NCI-H2107 treated with DMSO at 0.1 percent for 48 hours (cell line): ENCODE data around the gene NFKBIL1.
"Not testable (repeated sequence)": the region's sequence is repeated elsewhere in the genome, so short reads cannot be mapped to it uniquely, and the experiment has no call there.

ENCODE experiments used
- DNase-seq: peaks from one replicate; lab custom pipeline; 2025; ENCODE audit not compliant: unreplicated experiment; lab: John Stamatoyannopoulos, UW

Gene NFKBIL1

GRCh38 chr6:31580438-31580740 lies 33.0 kb downstream of the NFKBIL1 start:
- no peak for DNase-seq

DNA sequence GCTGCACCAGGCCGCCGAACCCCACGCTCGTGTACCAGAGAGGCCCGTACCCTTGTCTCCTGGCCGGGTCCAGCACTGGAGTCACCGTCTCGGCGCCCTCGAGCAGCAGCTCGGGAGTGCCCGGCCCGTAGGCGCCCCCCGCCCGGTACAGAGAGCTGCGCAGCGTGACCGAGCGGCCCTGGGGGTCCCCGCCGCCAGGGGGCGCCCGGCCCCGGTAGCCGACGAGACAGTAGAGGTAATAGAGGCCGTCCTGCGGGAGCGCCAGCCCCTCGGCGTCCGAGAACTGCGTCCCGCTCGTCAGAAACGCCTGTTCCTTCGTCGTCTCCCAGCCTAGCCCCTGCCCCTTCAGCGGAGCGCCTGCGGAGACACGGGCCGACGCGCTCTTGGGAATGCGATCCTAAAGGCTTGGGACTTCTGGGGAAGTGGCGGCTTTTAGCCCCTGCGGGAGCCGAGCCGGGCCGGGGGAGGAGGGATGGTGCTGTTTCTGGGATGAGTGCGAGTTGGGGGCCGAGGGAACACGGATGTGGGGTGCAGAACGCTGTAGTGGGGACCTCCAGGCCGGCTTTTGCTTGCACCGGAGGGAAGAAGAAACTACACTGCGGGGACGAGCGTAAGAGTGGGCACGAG lies 33.5 kb downstream of the NFKBIL1 start:
- DNase-seq: peak; percentile 8

DNA sequence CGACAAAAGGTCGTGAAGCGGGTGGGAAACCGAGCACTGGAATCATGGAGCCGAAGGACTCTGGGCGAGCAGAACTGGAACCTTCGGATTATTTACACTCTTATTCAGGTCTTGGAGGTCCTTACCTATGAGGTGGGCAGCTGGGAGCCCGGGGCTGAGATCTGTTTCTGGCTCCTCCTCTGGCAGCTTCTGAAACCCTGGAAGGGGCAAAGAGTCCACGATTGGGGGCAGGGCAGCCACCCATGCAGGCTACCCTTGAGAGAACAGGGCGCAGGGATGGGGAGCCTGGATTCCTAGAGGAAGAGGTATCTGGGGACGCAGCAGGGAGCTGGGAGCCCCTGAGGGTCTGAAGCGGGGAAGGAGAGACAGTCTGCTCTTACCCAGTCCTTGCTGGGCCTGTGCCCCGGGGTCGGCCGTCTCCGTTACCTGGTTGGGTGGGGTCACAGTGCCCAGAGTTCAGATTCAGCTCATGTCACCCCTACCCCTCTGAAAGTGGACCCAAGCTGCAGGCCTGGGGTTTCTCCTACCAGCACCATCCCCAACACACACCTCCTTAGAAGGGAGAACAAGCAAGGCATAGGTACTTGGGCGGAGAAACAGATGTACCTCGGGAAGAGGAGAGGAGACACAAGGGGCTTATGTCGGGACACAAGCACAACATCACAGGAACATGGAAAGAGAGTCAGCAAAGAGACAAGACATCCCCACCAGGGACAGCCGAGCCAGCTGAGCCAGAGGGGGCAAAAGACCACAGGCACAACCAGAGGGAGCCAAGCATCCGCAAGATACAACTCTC lies 34.2 kb downstream of the NFKBIL1 start:
- no peak for DNase-seq

DNA sequence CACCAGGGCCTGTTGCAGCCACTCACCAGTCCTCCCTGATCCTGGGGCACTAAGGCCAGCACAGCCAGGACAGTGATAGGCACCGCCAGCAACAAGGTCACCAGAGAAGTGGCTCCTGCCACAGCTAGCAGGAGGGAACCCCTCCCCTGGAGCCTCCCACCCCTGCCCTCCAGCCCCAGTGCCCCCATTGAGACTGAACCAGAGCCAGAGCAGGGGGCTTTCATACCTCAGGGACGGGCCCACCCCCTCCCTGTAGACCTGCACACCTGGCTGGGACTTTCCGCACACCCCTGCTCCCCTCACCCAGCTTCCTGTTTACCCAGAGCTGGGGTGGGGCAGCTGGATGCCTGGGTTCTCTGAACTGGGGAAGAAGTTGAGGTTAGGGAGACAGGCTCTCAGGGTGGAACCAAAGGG lies 34.8 kb downstream of the NFKBIL1 start, which contains the start of gene LTB:
TSS of gene LTB (minus strand) at position 195 of the 414 bp plus-strand sequence. CDS start at position 188, 7 bp downstream.
- no peak for DNase-seq

DNA sequence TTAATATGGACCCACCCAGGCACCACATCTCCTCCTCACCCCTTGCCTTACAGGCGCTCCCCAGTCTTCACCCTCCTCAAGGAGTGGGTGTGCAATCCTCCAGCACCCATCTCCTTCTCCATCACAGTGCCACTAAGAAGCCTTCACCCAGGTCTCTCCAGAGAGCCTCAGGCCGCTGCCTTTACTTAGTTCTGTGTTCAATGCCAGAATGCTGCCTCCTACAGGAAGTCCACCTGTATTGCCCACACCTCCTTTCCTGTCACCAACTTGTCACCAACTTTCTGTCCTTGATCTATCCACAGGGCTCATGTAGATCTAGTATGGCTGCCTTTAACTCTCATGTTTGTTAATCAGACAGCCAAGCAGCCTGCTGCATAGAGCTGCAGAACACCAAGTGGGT lies 38.1 kb downstream of the NFKBIL1 start:
- no peak for DNase-seq

DNA sequence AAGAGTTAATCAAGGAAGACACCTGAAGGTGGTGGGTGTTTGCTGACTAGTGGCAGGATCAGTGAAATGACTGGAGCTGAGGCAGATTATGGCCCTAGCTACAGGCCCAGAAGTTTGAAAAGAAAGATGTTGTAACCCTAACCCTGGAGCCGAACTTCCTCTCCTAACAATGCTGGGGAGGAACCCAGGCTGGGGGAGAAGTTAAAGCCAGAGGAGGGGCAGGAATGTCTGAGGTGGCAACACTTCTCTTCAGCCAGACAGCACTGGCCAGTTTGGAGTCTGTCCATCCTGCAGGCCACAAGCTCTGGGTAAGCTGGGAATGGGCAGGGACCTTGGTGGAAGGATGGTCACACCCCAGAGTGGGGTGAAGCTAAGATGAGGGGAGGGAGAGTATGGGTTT lies 38.6 kb downstream of the NFKBIL1 start, which contains the start of gene LST1:
TSS of gene LST1 (plus strand) at position 270 of the 400 bp plus-strand sequence. CDS start 1,023 bp downstream, outside the sequence.
- no peak for DNase-seq

DNA sequence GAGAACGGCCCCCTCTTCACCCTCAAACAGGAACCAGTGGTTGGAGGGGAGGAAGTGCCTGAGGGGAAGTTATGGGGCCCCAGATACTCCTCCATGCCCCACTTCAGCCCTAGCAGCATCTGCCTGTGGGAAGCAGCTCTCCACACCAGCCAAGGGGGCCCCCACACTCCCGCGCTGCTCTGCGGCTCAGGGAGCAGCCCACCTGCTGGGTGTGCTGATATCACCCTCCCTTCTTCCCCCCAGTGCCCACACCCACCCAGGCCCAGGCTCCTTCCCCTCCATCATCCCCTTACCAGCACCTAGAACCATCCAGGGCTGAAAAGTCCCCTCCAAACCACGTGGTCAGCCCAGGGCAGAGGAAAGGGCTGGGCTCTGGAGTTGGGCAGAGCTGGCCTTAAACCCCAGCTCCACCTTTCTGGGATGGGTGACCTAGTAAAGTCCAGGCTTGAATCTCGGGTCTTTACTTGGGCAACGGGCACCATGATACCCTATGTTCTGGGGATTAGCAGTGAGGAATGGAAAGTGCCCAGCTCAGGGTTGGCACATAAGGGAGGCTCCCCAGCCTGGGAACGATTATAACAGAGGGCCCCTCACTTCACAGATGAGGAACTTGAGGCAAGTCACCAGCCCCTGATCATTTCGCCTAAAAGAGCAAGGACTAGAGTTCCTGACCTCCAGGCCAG lies 39.3 kb downstream of the NFKBIL1 start:
- DNase-seq: no peak

- no peak for DNase-seq
Observed at GRCh38 chr6:31587791-31588777, 40.7 kb downstream of the NFKBIL1 start.

DNA sequence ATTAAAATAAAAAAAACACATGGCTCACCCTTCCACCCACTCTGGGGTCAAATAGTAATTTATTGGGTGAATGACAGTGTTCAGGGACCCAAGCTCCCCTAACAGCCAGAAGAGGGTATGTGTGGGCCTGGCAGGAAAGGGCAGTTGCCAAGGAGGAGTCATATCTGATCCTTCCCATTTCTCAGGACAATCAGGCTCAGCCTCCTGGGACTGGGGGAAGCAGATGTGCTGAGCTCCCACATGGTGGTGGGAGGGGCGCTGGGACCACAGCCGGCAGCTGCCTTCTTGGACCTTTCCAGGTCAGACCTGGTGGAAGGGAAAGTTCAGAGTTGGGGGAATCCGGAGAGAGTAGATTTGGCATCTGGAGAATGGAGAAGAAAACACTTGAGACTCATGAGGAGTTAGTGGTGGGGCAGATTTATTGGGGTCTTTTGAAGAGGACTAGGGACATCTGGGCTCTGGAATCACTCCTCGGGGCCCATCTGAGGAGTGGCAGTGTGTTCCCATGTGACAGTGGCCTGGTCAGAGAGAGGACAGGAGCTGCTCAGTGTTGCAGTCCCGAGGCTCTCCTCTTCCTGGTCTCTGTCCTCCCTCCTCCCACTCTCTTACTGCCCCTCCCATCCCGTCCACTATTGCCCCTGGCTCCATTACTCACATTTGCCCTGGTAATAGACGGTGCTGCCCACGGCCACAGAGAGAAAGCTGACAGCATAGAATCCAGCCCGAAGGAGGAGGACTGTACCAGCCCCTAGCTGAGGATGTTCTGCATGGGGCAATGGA lies 41.7 kb downstream of the NFKBIL1 start:
- no peak for DNase-seq

DNA sequence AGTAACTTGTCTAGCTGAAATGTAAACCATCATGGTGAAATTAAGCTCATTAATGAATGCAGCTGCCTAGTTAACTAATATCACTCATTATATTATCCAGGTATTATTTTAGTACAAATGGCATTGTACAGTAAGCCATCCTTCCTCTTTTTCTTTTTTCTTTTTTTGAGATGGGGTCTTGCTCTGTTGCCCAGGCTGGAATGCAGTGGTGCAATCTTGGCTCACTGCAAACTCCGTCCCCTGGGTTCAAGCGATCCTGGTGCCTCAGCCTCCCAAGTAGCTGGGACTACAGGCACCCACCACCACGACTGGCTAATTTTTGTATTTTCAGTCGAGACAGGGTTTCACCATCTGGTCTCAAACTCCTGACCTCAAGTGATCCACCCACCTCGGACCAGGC lies 43.3 kb downstream of the NFKBIL1 start:
- DNase-seq: not testable (repeated sequence)

DNA sequence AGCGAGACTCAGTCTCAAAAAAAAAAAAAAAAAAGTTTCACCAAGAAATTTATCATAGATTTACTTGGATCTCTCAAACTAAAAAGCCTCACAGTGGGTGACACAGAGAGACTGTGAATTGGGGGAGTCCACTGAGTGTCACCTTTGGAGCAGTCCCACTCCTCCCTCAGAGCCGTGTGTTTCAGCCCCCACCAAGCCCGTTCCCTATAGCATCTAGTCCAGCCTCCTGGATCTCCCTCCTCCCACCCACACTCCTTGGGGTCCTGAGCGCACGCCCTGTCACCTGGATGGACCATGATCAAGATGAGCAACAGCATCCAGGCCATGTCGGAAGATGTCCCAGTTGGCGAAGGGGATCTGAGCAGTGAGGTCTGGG lies 45.0 kb downstream of the NFKBIL1 start:
- no peak for DNase-seq

- DNase-seq: no peak
Observed at GRCh38 chr6:31597006-31597405, 49.6 kb downstream of the NFKBIL1 start.

- DNase-seq: no peak
Observed at GRCh38 chr6:31607317-31607716, 59.9 kb downstream of the NFKBIL1 start.
